ENCODE data around the gene NDUFB7. TPM values are rescaled to one million over a fixed set of nuclear protein-coding genes. Genes with fewer than 3 reads are reported as not detected.
A peak's percentile ranks its signal among the peaks of the same experiment; 100 is the strongest.

Gene NDUFB7
- total RNA-seq, 1 experiment from 2014 or later, result 155 TPM

- H2AFZ ChIP-seq (ENCODE audit: low read length), result no peak overlapping the region
- H3K4me2 ChIP-seq (ENCODE audit: insufficient read depth, insufficient read length, low read length), result no peak overlapping the region
- H3K23me2 ChIP-seq (ENCODE audit: insufficient read length, low read depth, low read length, poor library complexity, severe bottlenecking), result no peaks in the 10 kb centered on the region
- Mint-ChIP-seq H3K4me3 (no peak overlapping the region), H3K36me3 (ENCODE audit: insufficient read depth in 1 of 3, low read depth in 3 of 3) (peaks cover 0 to 17% (median 11%) of the 10 kb centered on the region in 3 experiments; a peak in 3 of 7 replicates), H3K27ac (peak overlapping the region in 2 of 3 experiments; percentile 40 to 91; a peak in 2 of 7 replicates), H3K27me3 (ENCODE audit: low read depth) (no peaks in the 10 kb centered on the region), H3K4me1 (peaks cover 2 to 6% of the 10 kb centered on the region in 2 experiments; a peak in 2 of 4 replicates), H3K9me3 (no peaks in the 10 kb centered on the region; a peak in 1 of 5 replicates)
- H3K23ac ChIP-seq (ENCODE audit: insufficient read length, low read depth, low read length), result no peak overlapping the region
- H3K56ac ChIP-seq (ENCODE audit: insufficient read length, low read depth, low read length), result no peak overlapping the region
- H2BK15ac ChIP-seq (ENCODE audit: low read depth, low read length), result no peak overlapping the region
- peaks cover 5% of the 10 kb centered on the region; the same call in 1 of the 2 replicates for H3K79me2 ChIP-seq (ENCODE audit: insufficient read depth, low read length)
- WGBS (ENCODE audit: extremely low coverage, insufficient read length, low lambda C conversion rate), result no CpG with 5 or more reads among the region's 5 CpGs
- H3K18ac ChIP-seq (ENCODE audit: insufficient read length, low read depth, low read length), result no peak overlapping the region
- H3K27me3 ChIP-seq (ENCODE audit: insufficient read depth, low read length), result no peaks in the 10 kb centered on the region
- H4K91ac ChIP-seq (ENCODE audit: insufficient read length, low read depth, low read length), result no peak overlapping the region
- H2BK20ac ChIP-seq (ENCODE audit: low read depth, low read length, poor library complexity, severe bottlenecking), result no peak overlapping the region
- no peaks in the 10 kb centered on the region for H3K79me1 ChIP-seq (ENCODE audit: insufficient read depth, low read depth, low read length, poor library complexity, severe bottlenecking)
- no peak overlapping the region for H3K14ac ChIP-seq (ENCODE audit: insufficient read depth, low read length)
- H3K4me1 ChIP-seq (ENCODE audit: insufficient read depth, low read length), result no peaks in the 10 kb centered on the region
- no peak overlapping the region for H4K8ac ChIP-seq (replicated peaks; ENCODE audit: insufficient read length, low read depth, low read length)
- no peak for DNase-seq
- no peaks in the 10 kb centered on the region for H4K20me1 ChIP-seq (ENCODE audit: control insufficient read depth, insufficient read depth, insufficient read length)
- no peak overlapping the region for H3K9ac ChIP-seq (ENCODE audit: extremely low read depth, insufficient read length, low read length)
- H2BK12ac ChIP-seq (ENCODE audit: insufficient read length, low read depth, low read length), result no peak overlapping the region
- H2BK120ac ChIP-seq (ENCODE audit: low read depth, low read length, poor library complexity, severe bottlenecking), result no peak overlapping the region
- H2AK5ac ChIP-seq (ENCODE audit: insufficient read length, low read length), result no peak overlapping the region
- H3K4ac ChIP-seq (ENCODE audit: low read depth, low read length), result no peak overlapping the region
- no peak overlapping the region for H3K27ac ChIP-seq (ENCODE audit: insufficient read length, low read depth, low read length)
- H2BK5ac ChIP-seq (ENCODE audit: insufficient read length, low read length), result no peak overlapping the region
- H4K5ac ChIP-seq (ENCODE audit: insufficient read length, low read depth, low read length), result no peak overlapping the region
- H3T11ph ChIP-seq (ENCODE audit: low read length), result no peak overlapping the region
- H3K9me3 ChIP-seq (ENCODE audit: control insufficient read depth, low read depth, low read length), result no peaks in the 10 kb centered on the region
- TF ChIP-seq, protein P1, sequence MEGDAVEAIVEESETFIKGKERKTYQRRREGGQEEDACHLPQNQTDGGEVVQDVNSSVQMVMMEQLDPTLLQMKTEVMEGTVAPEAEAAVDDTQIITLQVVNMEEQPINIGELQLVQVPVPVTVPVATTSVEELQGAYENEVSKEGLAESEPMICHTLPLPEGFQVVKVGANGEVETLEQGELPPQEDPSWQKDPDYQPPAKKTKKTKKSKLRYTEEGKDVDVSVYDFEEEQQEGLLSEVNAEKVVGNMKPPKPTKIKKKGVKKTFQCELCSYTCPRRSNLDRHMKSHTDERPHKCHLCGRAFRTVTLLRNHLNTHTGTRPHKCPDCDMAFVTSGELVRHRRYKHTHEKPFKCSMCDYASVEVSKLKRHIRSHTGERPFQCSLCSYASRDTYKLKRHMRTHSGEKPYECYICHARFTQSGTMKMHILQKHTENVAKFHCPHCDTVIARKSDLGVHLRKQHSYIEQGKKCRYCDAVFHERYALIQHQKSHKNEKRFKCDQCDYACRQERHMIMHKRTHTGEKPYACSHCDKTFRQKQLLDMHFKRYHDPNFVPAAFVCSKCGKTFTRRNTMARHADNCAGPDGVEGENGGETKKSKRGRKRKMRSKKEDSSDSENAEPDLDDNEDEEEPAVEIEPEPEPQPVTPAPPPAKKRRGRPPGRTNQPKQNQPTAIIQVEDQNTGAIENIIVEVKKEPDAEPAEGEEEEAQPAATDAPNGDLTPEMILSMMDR (conservative IDR thresholded peaks at IDR 0.05), result no peak
Observed at GRCh38 chr19:14544047-14544446, 27.8 kb downstream of the NDUFB7 start.
